Thyroid gland (tissue), 4 donors: ENCODE data around the gene MID1.

Experiments
- POLR2A ChIP-seq, 2 donors: fragments of 450-650 bp; IDR thresholded peaks; one replicate each; pipeline ENCODE4 v1.6.1; 2017; ENCODE audit warnings: antibody characterized with exemption in 2 of 2, mild to moderate bottlenecking in 2 of 2, moderate library complexity in 1 of 2
- TF ChIP-seq, protein P1 (sequence below), 6 experiments: fragments of 200-600 bp in 3 of 6; fragments of 450-650 bp in 3 of 6; sonication (generic) in 3 of 6; IDR thresholded peaks; one replicate each; pipeline ENCODE4 v1.5.1; 2016 to 2019; ENCODE audit warnings: antibody characterized with exemption in 6 of 6, mild to moderate bottlenecking in 2 of 6, inconsistent platforms in 1 of 6, moderate library complexity in 1 of 6

DNA sequence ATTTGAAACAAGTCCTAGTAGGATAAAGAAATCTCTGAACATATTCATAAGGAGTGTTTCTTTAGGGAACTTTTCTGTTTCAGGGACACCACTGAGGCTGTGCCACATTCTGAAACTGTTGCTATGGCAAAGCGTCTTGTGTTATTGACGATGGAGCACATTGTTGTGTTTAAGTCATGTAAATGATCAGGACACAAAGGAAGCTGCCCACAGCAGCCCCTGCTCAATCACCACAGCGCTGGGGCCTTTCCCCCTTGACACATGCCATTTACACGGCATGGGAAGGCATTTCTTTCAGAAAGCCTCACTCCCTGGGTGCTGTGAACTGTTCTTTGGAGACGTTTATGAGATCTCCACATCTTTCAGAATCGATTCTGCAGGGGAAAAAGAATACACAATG is 39.8 kb upstream of the MID1 start:
- TF ChIP-seq, protein P1, sequence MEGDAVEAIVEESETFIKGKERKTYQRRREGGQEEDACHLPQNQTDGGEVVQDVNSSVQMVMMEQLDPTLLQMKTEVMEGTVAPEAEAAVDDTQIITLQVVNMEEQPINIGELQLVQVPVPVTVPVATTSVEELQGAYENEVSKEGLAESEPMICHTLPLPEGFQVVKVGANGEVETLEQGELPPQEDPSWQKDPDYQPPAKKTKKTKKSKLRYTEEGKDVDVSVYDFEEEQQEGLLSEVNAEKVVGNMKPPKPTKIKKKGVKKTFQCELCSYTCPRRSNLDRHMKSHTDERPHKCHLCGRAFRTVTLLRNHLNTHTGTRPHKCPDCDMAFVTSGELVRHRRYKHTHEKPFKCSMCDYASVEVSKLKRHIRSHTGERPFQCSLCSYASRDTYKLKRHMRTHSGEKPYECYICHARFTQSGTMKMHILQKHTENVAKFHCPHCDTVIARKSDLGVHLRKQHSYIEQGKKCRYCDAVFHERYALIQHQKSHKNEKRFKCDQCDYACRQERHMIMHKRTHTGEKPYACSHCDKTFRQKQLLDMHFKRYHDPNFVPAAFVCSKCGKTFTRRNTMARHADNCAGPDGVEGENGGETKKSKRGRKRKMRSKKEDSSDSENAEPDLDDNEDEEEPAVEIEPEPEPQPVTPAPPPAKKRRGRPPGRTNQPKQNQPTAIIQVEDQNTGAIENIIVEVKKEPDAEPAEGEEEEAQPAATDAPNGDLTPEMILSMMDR (IDR thresholded peaks at IDR 0.05), result no peak
- no peak for TF ChIP-seq POLR2A (IDR thresholded peaks at IDR 0.05)
